SJCRH30 (cell line): Measurements from ENCODE around the gene GLP1R. TPM values are rescaled to one million over a fixed set of nuclear protein-coding genes. Genes with fewer than 3 reads are reported as not detected.

Experiments used
- DNase-seq, 2 experiments: peaks; one replicate each; pipeline ENCODE4 v3.0.0-alpha.2; 2015 to 2020
- H3K27ac ChIP-seq: fragments of 250-450 bp; sonication (Bioruptor Pico); 2 replicates; pipeline ENCODE4 v1.5.1; 2020; ENCODE audit warnings: mild to moderate bottlenecking, moderate library complexity
- H3K27me3 ChIP-seq: fragments of 250-450 bp; sonication (Bioruptor Pico); 2 replicates; pipeline ENCODE4 v1.5.1; 2020; ENCODE audit warnings: mild to moderate bottlenecking, moderate library complexity
- H3K36me3 ChIP-seq: fragments of 250-450 bp; sonication (Bioruptor Pico); 2 replicates; pipeline ENCODE4 v1.5.1; 2020; ENCODE audit warnings: mild to moderate bottlenecking, moderate library complexity
- H3K4me1 ChIP-seq: fragments of 250-450 bp; sonication (Bioruptor Pico); 2 replicates; pipeline ENCODE4 v1.5.1; 2020; ENCODE audit warnings: mild to moderate bottlenecking, moderate library complexity
- H3K4me3 ChIP-seq: fragments of 250-450 bp; sonication (Bioruptor Pico); 2 replicates; pipeline ENCODE4 v1.5.1; 2020; ENCODE audit warnings: mild to moderate bottlenecking, moderate library complexity
- H3K9me3 ChIP-seq: fragments of 250-450 bp; sonication (Bioruptor Pico); replicated peaks from 2 replicates; pipeline ENCODE4 v1.5.1; 2020; ENCODE audit warnings: mild to moderate bottlenecking, moderate library complexity
- total RNA-seq: library from RNA; depleted of rRNA; stranded (reverse); fragments of >200 nt; shearing (Covaris generic); gene quantifications from 2 replicates; pipeline ENCODE4 v1.2.3, GENCODE V29; 2014

Gene GLP1R
- total RNA-seq, 1 experiment from 2014 or later: not detected

DNA sequence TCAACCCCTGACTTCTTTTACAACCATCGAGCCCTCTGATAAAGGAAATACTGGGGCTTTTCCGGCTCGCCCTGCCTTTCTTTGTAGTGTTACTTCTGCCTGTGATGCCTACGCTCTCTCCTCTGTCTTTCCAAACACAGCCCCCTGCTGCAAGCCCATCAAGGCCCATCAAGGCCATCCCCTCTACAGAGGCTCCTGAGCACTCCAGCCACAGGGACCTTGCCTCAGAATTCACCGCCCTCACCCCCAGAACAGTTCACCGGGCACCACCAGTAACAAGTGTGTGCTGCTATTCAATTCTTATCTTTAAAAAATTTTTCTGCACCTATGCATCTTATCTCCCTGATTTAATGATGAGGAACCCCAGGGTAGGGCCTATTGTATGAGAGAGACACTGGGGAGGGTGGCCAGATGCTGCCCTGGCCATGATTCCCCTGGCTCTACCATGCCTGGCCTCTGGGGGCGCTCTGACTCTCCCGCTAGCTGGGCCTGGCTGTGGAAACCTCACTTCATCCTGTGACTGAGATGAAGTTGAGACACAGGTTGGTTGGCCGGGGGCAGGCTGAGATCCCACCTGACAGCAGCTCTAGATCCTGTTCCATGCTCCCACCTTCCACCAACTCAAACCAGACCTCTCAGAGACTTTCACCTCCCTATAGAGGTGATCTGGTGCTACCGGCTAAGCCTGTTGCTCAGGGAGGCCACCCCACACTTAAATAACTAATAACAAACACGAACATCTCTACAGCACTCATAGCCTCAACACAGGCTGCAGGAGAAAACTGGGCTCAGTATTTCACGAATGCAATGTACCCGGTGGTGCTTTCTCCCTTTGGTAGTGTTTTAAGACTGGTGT lies 19.2 kb upstream of the GLP1R start:
- H3K36me3 ChIP-seq: no peaks in the 10 kb centered on the region
- DNase-seq: peak; percentile 19 to 60
- H3K27me3 ChIP-seq: peaks cover 7% of the 10 kb centered on the region; the same call in 1 of the 2 replicates
- H3K4me1 ChIP-seq: no peaks in the 10 kb centered on the region
- H3K27ac ChIP-seq: no peak overlapping the region
- H3K4me3 ChIP-seq: no peak overlapping the region
- no peaks in the 10 kb centered on the region for H3K9me3 ChIP-seq

DNA sequence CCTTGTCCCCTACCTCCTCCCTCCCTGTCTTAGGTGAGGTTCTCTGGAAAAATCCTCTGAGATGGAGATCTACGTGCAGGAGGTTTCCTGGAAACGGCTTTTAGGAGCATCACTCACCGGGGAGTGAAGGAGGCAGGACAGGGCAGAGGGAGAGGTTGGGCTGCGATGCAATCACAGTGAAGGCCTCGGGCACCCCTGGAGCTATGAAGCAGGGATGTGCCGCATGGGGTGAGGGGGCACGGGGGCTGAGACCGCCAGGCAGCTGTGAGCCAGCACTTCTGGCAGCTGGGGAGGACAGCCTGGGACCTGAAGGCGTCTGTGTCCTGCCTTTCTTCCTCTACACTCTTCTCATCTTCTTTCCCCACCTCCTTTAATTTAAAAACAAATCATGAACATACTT lies 12.9 kb upstream of the GLP1R start:
- Histone ChIP-seq H3K27ac (no peak overlapping the region), H3K4me1 (no peaks in the 10 kb centered on the region), H3K4me3 (no peak overlapping the region), H3K36me3 (no peaks in the 10 kb centered on the region), H3K9me3 (no peaks in the 10 kb centered on the region), H3K27me3 (peaks cover 16% of the 10 kb centered on the region)
- no peak for DNase-seq

- H3K9me3 ChIP-seq: no peaks in the 10 kb centered on the region
- DNase-seq: no peak
- H3K4me3 ChIP-seq: no peak overlapping the region
- H3K4me1 ChIP-seq: no peaks in the 10 kb centered on the region
- H3K27ac ChIP-seq: no peak overlapping the region
- peaks cover 16% of the 10 kb centered on the region for H3K27me3 ChIP-seq
- no peaks in the 10 kb centered on the region for H3K36me3 ChIP-seq
Measured at GRCh38 chr6:39037082-39037508, 11.5 kb upstream of the GLP1R start.

DNA sequence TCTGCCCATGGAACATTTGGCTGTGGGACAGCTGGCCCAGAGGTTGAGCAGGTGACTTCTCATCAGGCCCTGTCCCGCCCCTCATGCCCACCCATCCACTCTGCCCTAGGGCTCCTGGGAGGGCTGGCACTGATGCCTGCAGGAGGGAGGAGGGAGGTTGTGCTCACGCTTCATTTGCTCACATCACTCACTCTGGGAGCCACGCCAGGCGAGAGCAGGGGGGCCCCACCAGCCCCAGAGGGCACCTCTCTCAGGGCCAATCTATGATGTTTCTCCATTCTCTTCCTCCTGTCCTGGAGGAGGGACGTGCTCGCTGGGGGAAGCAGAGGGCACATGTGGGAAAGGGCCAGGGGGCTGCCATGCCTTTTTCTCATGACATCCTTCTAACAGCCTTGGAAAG lies 10.9 kb upstream of the GLP1R start:
- H3K4me3 ChIP-seq: no peak overlapping the region
- peaks cover 16% of the 10 kb centered on the region for H3K27me3 ChIP-seq

DNA sequence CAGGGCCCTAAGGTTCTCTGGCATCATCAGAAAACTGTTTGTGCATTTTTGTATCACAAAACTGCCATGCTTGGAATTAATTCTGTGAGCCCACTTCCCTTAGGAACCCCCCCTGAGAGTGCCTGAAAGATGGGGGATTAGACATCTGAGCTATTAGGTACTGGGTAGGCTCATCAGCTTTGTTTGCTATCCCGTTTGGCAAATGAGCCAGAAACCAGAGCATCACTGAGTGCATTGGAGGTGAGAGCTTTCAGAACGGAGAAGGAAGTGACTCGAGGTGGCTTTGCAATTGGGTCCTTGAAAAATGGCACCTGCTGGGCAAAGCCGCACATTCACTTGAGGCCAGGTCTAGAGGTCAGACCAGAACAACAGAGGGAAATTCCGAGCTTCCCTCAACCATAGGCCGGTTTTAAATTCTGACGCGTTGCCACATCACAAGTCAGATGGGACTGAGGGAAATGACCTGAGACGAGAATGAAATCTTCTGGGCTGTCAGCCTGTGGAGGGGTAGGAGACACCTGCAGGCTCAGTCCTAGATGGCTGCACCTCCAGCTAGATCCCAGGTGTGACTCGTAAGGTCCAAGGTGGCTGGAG lies 8.4 kb upstream of the GLP1R start:
- no peak for DNase-seq

More for the DNA sequence above, 10.9 kb upstream of the GLP1R start:
- no peak for DNase-seq
- no peaks in the 10 kb centered on the region for H3K4me1 ChIP-seq
- no peak overlapping the region for H3K27ac ChIP-seq
- no peaks in the 10 kb centered on the region for H3K36me3 ChIP-seq
- H3K9me3 ChIP-seq: no peaks in the 10 kb centered on the region

DNA sequence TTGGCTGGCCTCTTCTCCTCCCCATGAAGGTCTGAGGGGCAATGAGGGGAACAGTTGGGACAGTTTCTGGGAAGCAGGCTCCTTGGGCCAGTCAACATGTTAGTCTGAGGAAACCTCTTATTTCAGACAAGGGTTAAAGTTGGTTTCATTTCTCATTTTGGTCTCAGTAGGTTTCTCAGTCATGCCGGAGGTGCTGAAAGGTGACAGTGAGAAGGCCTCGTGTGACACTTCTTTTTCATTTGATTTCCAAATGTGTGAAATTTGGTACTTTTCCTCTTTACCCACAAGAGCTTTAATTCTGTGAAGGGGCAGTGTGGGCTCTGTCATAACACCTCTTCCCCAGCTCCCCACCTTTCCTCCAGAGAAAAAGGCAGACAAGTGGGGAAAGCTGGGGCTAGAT lies 7.5 kb upstream of the GLP1R start:
- Histone ChIP-seq H3K4me3 (no peak overlapping the region), H3K9me3 (no peaks in the 10 kb centered on the region), H3K36me3 (no peaks in the 10 kb centered on the region), H3K4me1 (no peaks in the 10 kb centered on the region), H3K27me3 (peaks cover 13% of the 10 kb centered on the region), H3K27ac (no peak overlapping the region)
- no peak for DNase-seq

More for the DNA sequence above, 8.4 kb upstream of the GLP1R start:
- Histone ChIP-seq H3K27ac (no peak overlapping the region), H3K27me3 (peaks cover 16% of the 10 kb centered on the region), H3K4me1 (no peaks in the 10 kb centered on the region), H3K9me3 (no peaks in the 10 kb centered on the region), H3K36me3 (no peaks in the 10 kb centered on the region), H3K4me3 (no peak overlapping the region)

GRCh38 chr6:39043776-39044175 lies 4.8 kb upstream of the GLP1R start:
- H3K4me3 ChIP-seq: no peak overlapping the region
- no peaks in the 10 kb centered on the region for H3K27me3 ChIP-seq
- H3K4me1 ChIP-seq: no peaks in the 10 kb centered on the region
- no peak overlapping the region for H3K27ac ChIP-seq
- H3K9me3 ChIP-seq: no peaks in the 10 kb centered on the region
- H3K36me3 ChIP-seq: no peaks in the 10 kb centered on the region
- no peak for DNase-seq

DNA sequence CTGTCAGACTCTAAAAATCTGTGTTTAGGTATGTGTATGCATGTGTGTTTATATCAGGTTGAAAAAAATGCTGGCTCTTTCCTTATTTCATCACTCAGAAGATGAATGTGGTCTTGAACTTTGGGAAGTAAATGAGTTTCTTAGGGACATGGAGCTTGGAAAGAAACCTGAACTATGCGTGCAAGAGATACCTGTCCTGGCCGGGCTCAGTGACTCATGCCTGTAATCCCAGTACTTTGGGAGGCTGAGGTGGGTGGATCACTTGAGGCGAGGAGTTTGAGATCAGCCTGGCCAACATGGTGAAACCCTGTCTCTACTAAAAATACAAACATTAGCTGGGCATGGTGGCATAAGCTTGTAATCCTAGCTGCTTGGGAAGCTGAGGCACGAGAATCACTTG lies 4.4 kb upstream of the GLP1R start:
- Histone ChIP-seq H3K27ac (no peak overlapping the region), H3K4me1 (no peaks in the 10 kb centered on the region), H3K9me3 (no peaks in the 10 kb centered on the region), H3K27me3 (no peaks in the 10 kb centered on the region), H3K36me3 (no peaks in the 10 kb centered on the region), H3K4me3 (no peak overlapping the region)
- DNase-seq: no peak

GRCh38 chr6:39047434-39048327 lies 900 bp upstream of the GLP1R start:
- no peaks in the 10 kb centered on the region for H3K9me3 ChIP-seq
- no peaks in the 10 kb centered on the region for H3K36me3 ChIP-seq
- no peaks in the 10 kb centered on the region for H3K27me3 ChIP-seq
- H3K27ac ChIP-seq: no peak overlapping the region
- no peak for DNase-seq
- H3K4me3 ChIP-seq: no peak overlapping the region
- no peaks in the 10 kb centered on the region for H3K4me1 ChIP-seq

DNA sequence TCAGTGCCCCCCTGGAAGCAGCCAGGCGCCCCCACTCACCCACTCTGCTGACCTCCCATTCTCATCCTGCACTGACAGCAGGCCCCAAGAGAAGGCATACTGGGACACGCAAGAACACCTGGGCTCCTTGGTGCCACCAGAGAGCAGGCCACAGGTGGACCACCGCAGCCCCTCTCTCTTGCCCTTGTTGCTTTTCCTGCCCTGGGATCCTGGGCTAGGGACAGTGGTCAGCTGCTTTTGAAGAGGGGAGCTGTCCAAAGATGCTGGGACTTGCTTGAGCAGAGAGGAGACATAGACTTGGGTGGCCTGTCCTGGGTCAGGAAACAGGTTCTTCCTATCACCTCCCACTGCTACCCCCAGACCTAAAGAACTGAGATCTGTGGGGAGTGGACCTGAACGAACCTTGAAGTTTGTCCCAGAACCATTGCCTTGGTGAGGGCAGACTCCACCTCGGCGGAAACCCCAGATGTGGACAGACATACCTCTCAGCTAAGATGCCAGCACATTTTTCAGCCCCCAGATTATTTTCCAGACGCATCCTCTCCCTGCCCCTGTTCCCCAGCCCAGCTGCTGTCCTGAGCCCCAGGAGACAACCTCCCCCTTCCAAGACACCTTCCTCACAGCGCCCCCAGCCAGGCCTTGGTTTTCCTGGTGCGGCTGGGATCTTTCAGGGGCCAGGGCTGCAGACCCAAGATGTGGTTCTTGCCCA lies 1.1 kb downstream of the GLP1R start:
- H3K4me1 ChIP-seq: no peaks in the 10 kb centered on the region
- DNase-seq: no peak
- no peak overlapping the region for H3K4me3 ChIP-seq
- no peaks in the 10 kb centered on the region for H3K36me3 ChIP-seq
- H3K27me3 ChIP-seq: no peaks in the 10 kb centered on the region
- no peak overlapping the region for H3K27ac ChIP-seq
- no peaks in the 10 kb centered on the region for H3K9me3 ChIP-seq

DNA sequence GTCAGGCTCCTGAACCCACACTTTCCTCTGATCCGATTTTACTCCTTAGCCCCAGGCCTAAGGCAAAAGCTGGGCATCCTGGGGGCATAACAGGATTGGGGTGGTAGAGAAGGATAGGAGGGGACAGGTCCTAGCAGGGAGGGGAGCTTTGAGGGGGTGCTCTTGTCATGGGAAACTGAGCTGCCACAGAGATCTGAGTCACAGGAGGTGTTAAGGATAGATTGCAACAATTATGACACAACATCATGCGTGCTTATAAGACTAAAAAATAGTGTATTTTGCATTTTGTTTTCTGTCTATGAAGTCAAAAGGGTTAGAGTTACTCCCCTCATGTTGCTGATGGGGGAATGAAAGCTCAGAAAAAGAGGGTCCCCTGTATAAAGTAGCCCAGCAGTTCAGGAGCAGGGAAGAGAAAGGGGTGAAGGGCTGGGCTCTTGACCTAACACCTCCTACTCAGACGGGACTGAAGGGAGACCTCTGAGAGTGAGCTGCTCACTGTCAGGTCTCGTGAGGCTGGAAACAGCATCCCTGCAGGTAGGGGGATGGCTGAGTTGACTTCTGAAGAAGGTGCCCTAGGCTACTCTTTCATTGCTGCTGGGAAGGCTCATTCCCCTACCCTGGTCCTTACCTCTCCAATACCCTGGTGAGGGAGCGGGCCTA lies 2.0 kb downstream of the GLP1R start:
- no peaks in the 10 kb centered on the region for H3K27me3 ChIP-seq
- no peak overlapping the region for H3K4me3 ChIP-seq

DNA sequence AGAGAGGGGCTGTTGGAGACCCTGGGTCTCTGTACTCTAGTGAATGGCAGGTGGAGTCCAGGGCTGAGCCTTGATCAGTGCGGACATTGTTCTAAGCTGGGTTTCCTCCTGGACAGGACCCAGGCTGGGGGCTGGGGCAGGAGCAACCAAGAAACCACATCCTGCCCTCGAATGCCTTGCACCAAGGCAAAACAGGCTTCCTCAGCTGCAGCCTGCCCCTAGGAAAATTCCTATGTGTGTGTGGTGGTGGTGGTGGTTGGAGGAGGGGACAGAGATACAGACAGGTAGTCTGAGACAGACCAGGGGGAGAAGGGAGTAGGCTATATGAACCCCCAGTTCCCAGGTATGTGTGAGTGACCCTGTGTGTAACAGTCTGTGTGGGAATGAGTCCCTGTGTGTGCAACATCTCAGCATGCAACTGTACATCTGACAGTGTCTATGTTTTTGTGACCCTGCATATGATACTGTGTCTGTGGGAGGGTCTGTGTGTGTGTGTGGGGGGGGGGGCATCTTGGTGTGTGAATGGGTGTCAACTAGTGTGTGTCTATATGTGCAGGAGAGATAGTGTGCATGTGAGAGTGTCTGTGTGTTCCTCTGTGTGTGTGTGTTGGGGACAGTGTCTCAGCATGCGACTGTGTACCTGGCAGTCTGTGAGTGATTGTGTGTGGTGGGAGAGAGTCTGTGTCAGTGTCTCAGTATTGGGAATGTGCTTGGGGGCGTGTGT lies 3.0 kb downstream of the GLP1R start:
- Histone ChIP-seq H3K36me3 (no peaks in the 10 kb centered on the region), H3K27me3 (no peaks in the 10 kb centered on the region), H3K9me3 (no peaks in the 10 kb centered on the region), H3K4me1 (no peaks in the 10 kb centered on the region), H3K4me3 (no peak overlapping the region), H3K27ac (no peak overlapping the region)
- DNase-seq: peak in 1 of 2 experiments; percentile 5

More for the DNA sequence above, 2.0 kb downstream of the GLP1R start:
- no peak for DNase-seq
- Histone ChIP-seq H3K36me3 (no peaks in the 10 kb centered on the region), H3K27ac (no peak overlapping the region), H3K4me1 (no peaks in the 10 kb centered on the region), H3K9me3 (no peaks in the 10 kb centered on the region)

DNA sequence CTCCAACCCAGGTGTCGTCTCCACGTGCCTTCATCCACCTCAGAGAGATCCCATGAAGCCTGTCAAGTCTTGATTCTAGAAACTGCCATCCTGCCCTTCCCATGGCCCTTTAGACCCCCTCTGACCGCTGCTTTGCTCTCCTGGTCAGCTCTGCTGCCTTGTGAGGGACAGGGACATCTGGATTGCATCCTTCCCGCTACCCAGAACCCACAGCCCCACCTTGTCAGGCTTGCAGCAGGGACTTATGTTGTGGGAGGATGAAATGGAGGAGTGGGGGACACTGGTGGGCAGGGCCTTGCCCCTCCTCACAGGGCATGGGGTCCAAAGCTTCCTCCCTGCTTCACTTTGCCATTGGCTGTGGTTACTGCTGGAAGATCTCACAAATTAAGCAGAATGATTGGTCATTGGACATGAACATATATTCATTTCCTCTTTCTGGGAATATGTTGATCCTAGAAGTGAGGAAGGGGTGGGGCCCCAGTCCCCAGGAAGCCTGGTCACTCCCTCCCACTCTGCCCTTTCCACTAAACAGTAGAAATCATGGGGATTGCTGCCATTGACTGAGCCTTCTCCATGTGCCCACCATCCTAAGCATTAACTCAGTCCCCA lies 4.5 kb downstream of the GLP1R start:
- H3K4me1 ChIP-seq: no peaks in the 10 kb centered on the region
- peak in 1 of 2 experiments; percentile 7 for DNase-seq

More for the DNA sequence above, 4.5 kb downstream of the GLP1R start:
- Histone ChIP-seq H3K9me3 (no peaks in the 10 kb centered on the region), H3K36me3 (no peaks in the 10 kb centered on the region), H3K27me3 (no peaks in the 10 kb centered on the region), H3K27ac (no peak overlapping the region), H3K4me3 (no peak overlapping the region)
